GM12801 (cell line): Measurements from ENCODE around the gene RNF126.

ENCODE experiments used
- TF ChIP-seq, protein P1 (sequence below): IDR thresholded peaks from one replicate; pipeline ENCODE4 v1.5.1; 2011; ENCODE audit warnings: control low read depth; ENCODE audit not compliant: insufficient read length; ENCODE audit errors: extremely low read depth

The RNF126 gene

DNA sequence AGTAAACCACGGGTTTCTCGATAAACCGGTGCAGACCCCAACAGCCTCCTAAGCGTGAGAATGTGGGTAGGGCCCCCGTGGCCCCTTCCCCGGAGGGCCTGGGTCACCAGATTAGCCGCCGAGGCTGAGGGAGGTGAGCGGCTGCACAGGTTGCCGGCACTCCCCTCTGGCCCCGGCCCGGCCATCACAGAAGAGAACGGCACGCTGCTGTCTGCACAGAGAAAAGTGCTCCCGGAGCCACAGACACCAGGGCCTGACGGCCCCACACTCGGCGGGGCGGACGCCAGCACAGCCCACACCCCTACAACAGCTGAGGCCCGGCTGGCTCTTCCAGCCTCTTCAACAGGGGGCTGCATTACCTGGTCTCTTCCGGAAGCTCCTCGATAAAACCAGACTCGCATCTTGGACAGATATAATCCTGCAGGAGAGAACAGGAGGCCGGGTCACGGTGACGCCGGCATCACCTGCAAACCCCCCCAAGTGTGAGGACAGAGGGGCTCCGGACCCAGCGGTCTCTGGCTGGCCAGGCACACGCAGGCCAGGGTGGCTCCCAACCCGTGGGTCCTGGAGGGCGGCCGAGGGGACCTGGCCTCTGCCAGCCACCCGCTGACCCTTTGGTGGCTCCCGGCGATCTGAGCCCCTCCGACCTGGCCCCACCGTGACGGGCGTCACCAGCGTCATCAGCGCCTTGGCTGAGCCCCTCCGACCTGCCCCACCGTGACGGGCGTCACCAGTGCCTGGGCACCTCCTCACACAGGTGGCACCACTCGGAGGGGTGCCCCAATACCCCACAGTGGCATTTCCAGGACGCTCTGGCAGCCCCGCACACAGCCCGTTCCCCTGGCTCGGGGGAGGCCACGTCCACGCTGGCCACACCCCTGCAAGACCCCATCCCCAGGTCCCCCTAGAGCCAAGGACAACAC lies 10.3 kb downstream of the RNF126 start:
- TF ChIP-seq, protein P1, sequence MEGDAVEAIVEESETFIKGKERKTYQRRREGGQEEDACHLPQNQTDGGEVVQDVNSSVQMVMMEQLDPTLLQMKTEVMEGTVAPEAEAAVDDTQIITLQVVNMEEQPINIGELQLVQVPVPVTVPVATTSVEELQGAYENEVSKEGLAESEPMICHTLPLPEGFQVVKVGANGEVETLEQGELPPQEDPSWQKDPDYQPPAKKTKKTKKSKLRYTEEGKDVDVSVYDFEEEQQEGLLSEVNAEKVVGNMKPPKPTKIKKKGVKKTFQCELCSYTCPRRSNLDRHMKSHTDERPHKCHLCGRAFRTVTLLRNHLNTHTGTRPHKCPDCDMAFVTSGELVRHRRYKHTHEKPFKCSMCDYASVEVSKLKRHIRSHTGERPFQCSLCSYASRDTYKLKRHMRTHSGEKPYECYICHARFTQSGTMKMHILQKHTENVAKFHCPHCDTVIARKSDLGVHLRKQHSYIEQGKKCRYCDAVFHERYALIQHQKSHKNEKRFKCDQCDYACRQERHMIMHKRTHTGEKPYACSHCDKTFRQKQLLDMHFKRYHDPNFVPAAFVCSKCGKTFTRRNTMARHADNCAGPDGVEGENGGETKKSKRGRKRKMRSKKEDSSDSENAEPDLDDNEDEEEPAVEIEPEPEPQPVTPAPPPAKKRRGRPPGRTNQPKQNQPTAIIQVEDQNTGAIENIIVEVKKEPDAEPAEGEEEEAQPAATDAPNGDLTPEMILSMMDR = no peak

DNA sequence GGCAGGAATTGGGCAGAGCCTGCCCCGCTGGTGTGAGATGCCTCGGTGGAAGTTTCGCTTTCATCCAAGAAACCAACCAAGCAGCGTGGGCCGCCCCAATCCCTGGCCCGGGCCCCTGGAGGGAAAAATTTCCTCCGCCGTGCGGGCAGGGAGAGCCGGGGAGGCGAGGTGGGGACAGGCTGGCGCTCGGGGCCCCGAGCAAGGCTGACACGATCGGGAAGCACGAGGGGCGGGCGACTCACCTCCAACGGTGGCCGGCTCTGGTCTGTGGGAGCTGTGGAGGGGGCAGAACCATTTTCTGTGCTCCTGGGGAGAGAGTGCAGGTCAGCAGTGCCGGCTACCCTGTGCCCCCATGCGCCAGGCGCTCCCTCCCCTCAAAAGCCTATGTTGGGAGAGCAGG lies 11.0 kb downstream of the RNF126 start:
- TF ChIP-seq, protein P1 = no peak

DNA sequence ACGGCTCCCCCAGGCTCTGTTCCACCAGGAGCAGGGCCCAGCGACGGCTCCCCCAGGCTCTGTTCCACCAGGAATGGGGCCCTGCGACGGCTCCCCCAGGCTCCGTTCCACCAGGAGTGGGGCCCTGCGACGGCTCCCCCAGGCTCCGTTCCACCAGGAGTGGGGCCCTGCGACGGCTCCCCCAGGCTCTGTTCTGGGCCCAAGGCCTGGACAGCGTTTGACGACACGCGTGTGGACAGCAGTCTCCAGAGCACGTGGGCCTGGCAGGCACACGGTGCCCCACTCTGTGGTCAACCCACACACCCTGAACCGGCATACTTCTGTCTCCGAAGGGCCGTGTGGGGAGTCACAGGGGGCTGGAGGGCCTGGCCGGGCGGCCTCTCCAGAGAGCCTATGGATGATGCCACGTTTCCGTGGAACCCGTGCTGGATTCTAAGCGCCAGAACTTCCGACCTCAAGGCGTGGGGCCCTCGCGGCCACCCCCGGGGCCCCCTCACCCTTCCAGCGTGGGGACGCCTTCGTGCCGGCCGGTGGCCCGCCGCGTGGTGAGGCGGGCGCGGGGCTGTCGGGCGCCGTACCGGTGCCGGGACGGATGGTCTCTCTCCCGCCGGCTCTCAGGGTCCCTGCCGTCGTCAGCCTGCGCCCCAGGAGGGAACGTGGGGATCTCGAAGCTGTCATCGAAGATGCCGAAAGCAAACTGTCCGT lies 11.7 kb downstream of the RNF126 start:
- TF ChIP-seq, protein P1 = no peak

DNA sequence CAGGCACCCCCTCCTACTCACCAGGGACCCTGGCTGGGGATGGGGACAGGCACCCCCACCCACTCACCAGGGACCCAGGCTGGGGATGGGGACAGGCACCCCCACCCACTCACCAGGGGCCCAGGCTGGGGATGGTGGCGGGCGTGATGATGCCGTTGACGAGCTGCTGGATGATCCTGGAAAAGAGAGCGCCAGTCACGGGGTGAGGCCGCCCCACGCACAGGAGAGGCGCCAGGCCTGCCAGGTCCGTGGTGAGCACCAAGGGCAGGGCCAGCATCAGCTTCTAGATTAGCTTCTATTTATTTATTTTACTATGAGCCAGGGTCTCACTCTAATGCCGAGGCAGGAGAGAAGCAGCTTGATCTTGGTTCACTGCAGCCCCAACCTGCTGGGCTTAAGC lies 12.9 kb downstream of the RNF126 start:
- TF ChIP-seq, protein P1 = no peak

DNA sequence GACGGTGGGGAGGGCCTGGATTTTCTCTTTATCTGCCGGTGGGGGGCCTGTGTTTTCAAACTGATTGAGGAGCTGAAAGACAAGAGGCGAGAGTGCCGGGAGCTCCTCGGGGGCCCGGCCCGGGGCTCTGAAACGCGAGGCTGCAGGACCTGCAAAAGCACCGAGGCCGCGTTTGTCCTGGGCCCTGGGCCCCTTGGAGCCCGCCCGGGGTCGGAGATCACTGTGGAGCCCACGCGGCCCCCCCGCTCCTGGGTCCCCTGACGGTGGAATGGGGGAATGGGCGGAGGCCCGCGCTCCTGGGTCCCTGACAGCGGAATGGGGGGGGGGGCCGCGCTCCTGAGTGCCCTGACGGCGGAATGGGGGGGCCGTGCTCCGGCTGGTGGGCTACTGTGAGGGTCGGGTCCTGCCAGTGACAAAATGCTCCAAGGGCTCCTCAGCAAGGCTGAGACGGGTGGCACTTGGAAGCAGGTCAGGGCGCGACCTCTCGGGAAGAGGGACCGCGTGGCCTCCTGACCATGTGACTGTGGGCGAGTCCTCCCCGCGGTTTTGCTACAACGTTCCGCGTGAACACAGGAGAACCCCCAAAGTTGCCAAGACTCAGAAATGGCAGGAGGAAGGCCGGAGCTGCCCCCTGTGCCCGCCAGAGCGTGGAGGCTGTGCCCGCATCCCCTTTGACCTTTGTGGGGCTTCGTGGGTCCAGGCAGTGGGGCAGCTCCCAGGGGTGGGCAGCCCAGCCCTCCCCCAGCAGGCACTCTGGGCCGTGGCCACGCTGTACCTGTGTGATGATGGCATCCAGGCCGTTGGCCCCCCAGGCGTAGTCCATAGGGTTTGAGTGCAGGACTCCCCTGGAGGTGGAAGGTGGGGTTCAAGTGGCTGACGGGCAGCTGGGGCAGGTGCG lies 13.9 kb downstream of the RNF126 start:
- TF ChIP-seq, protein P1 = no peak

DNA sequence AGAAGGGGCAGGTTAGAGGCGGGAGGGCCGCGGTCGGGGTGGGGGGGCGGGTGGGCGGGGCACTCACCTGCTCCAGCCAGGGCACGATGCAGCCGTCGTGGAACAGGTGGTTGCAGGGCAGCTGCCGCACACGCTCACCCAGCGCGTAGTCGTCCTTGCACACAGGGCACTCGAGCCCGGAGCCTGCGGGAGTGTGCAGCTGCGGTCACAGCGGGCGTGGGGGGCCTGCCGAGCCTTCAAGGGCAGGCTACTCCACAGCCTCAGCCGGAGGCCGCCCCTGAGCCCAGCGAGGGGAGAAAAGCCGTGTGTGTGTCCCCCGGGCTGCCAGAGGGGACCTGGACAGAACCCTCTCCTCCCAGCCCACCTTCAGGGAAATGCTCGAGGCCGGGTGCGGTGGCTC lies 14.7 kb downstream of the RNF126 start:
- TF ChIP-seq, protein P1 = no peak
